Peyer's patch (tissue), 4 donors: ENCODE measurements around the gene RNF145. TPM values are rescaled to one million over a fixed set of nuclear protein-coding genes. Genes with fewer than 3 reads are reported as not detected.

ENCODE experiments used
- DNase-seq, 3 donors: peaks; one replicate each; pipeline ENCODE4 v3.0.0-alpha.2; 2017 to 2019
- H3K27ac ChIP-seq, 4 donors: fragments of 200-600 bp; sonication (generic); one replicate each; pipeline ENCODE4 v1.5.1; 2016 to 2019
- H3K27me3 ChIP-seq, 2 donors: fragments of 200-600 bp; sonication (generic); one replicate each; pipeline ENCODE4 v1.5.1; 2019
- H3K36me3 ChIP-seq, 3 donors: fragments of 200-600 bp; sonication (generic); one replicate each; pipeline ENCODE4 v1.5.1; 2016 to 2019
- H3K4me1 ChIP-seq, 4 donors: fragments of 200-600 bp; sonication (generic); one replicate each; pipeline ENCODE4 v1.5.1; 2016 to 2019
- H3K4me3 ChIP-seq, 4 donors: fragments of 200-600 bp; sonication (generic); 1 replicate in 3 of 4; 2 replicates in 1 of 4; pipeline ENCODE4 v1.5.1; 2016 to 2019; ENCODE audit warnings: mild to moderate bottlenecking in 1 of 4
- H3K9me3 ChIP-seq, 4 donors: fragments of 200-600 bp; sonication (generic); one replicate each; pipeline ENCODE4 v1.5.1; 2016 to 2019; ENCODE audit warnings: mild to moderate bottlenecking in 1 of 4
- POLR2A ChIP-seq, 2 donors: fragments of 450-650 bp; IDR thresholded peaks; one replicate each; pipeline ENCODE4 v1.5.1; 2017; ENCODE audit warnings: antibody characterized with exemption in 2 of 2, mild to moderate bottlenecking in 2 of 2, moderate library complexity in 2 of 2
- total RNA-seq, 4 donors: library from RNA; depleted of rRNA; stranded (reverse); fragments of >200 nt; gene quantifications; one replicate each; pipeline ENCODE4 v1.1.0, GENCODE V29; 2016
- TF ChIP-seq, protein P1 (sequence below), 6 experiments: fragments of 450-650 bp in 4 of 6; fragments of 200-600 bp in 2 of 6; sonication (generic) in 1 of 6; IDR thresholded peaks; one replicate each; pipeline ENCODE4 v1.5.1; 2017 to 2019; ENCODE audit warnings: antibody characterized with exemption in 6 of 6, mild to moderate bottlenecking in 3 of 6, moderate library complexity in 1 of 6

RNF145 gene
- total RNA-seq, 4 donors from 2014 or later, result 12.1 to 85.8 (median 23.6) TPM

DNA sequence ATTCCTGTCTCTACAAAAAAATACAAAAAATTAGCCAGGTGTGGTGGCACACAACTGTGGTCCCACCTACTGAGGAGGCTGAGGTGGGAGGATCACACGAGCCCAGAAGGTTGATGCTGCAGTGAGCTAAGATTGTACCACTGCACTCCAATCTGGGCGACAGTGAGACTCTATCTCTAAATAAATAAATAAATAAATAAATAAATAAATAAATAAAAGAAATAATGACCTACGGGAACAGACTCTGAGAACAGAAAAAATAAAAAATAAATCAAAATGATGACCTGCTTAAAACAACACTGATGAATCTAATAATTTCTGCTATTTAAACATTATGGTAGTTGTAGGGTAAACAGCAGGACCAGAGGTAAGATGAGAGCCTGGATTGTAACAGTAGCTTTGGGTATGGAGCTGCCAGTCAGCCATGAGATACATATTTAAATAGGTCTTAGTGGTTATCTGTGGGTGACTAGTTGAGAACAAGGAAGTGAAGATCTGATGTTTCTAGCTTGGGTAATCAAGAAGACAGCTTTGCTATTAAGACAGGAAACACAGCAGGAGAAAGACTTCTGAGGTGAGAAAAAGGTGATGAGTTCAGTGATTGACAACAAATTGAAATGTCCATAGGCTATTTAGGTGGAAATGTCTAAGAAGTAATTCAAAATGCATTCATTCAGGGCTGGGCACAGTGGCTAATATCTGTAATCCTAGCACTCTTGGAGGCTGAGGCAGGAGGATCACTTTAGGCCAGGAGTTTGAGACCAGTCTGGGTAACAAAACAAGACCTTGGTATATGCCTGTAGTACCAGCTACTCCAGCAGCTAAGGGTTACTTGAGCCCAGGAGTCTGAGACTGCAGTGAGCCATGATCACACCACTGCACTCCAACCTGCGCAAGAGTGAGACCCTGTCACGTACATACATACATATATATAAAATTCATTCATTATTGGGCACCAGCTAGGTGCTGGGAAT, 11.0 kb downstream of the RNF145 start:
- no peak for TF ChIP-seq POLR2A (IDR thresholded peaks at IDR 0.05)
- TF ChIP-seq, protein P1, sequence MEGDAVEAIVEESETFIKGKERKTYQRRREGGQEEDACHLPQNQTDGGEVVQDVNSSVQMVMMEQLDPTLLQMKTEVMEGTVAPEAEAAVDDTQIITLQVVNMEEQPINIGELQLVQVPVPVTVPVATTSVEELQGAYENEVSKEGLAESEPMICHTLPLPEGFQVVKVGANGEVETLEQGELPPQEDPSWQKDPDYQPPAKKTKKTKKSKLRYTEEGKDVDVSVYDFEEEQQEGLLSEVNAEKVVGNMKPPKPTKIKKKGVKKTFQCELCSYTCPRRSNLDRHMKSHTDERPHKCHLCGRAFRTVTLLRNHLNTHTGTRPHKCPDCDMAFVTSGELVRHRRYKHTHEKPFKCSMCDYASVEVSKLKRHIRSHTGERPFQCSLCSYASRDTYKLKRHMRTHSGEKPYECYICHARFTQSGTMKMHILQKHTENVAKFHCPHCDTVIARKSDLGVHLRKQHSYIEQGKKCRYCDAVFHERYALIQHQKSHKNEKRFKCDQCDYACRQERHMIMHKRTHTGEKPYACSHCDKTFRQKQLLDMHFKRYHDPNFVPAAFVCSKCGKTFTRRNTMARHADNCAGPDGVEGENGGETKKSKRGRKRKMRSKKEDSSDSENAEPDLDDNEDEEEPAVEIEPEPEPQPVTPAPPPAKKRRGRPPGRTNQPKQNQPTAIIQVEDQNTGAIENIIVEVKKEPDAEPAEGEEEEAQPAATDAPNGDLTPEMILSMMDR (IDR thresholded peaks at IDR 0.05), result no peak
- Histone ChIP-seq H3K4me3 (no peak overlapping the region), H3K27me3 (no peaks in the 10 kb centered on the region), H3K36me3 (peaks cover 0 to 11% (median 0%) of the 10 kb centered on the region in 3 donors), H3K4me1 (peaks cover 0 to 18% (median 3%) of the 10 kb centered on the region in 4 donors), H3K27ac (peak overlapping the region in 1 of 4 donors; percentile 64), H3K9me3 (no peaks in the 10 kb centered on the region)
- DNase-seq, result no peak

DNA sequence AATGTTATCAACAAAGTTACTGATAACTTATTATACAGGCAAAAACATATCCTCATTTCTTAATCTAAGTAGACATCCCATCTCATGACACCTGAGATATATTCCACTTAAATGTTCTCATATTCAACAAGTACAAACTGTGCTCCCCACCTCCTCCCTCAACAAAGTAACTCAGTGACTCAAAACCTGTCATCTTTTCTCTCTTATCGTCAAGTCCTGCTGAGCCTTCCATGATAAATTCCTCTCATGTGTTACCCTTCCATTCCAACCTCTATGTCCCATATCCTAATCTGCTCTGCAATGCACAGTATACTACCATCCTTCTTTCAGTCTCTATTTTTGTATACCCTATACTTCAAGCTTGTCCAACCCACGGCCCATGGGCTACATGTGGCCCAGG, 13.6 kb downstream of the RNF145 start:
- no peak for TF ChIP-seq POLR2A (IDR thresholded peaks at IDR 0.05)
- TF ChIP-seq, protein P1 (IDR thresholded peaks at IDR 0.05), result no peak

DNA sequence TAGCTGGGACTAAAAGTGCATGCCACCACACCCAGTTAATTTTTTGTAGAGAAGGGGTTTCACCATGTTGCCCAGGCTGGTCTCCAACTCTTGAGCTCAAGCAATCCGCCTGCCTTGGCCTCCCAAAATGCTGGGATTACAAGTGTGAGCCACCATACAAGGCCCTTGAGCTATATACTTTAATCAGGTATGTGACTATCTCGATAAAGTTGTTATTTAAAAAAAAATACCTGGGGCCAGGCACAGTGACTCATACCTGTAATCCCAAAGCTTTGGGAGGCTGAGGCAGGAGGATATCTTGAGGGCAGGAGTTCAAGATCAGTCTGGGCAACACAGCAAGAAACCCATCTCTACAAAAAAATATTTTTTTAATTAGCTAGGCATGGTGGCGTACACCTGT, 19.2 kb downstream of the RNF145 start:
- H3K27me3 ChIP-seq, result no peaks in the 10 kb centered on the region
- no peak overlapping the region for H3K27ac ChIP-seq
- H3K4me1 ChIP-seq, result no peaks in the 10 kb centered on the region
- TF ChIP-seq, protein P1 (IDR thresholded peaks at IDR 0.05), result no peak
- TF ChIP-seq POLR2A (IDR thresholded peaks at IDR 0.05), result no peak
- H3K4me3 ChIP-seq, result no peak overlapping the region
- DNase-seq, result no peak
- H3K36me3 ChIP-seq, result peaks cover 0 to 31% (median 0%) of the 10 kb centered on the region in 3 donors
- H3K9me3 ChIP-seq, result no peaks in the 10 kb centered on the region

More for the DNA sequence above, 13.6 kb downstream of the RNF145 start:
- H3K27me3 ChIP-seq, result no peaks in the 10 kb centered on the region
- DNase-seq, result no peak
- no peak overlapping the region for H3K4me3 ChIP-seq
- no peak overlapping the region for H3K27ac ChIP-seq
- H3K36me3 ChIP-seq, result peaks cover 0 to 22% (median 0%) of the 10 kb centered on the region in 3 donors
- no peaks in the 10 kb centered on the region for H3K9me3 ChIP-seq
- peaks cover 0 to 18% (median 3%) of the 10 kb centered on the region in 4 donors for H3K4me1 ChIP-seq

DNA sequence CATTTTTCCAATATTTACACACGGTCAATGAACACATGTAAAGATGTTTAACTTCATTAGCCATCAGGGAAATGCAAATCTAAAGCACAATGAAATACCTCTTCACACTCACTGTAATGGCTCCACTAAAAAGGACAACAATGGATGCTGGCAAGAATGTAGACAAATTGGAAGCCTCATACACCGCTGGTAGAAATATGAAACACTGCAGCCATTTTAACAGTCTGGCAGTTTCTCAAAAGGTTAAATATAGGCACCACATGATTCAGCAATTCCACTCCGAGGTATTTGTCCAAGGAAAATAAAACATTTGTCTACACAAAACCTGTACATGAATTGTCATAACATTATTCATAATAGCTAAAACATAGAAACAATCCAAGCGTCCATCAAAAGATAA, 20.0 kb downstream of the RNF145 start:
- Histone ChIP-seq H3K27ac (no peak overlapping the region), H3K4me1 (no peaks in the 10 kb centered on the region), H3K4me3 (no peak overlapping the region), H3K27me3 (no peaks in the 10 kb centered on the region), H3K36me3 (peaks cover 0 to 29% (median 0%) of the 10 kb centered on the region in 3 donors), H3K9me3 (no peaks in the 10 kb centered on the region)
- DNase-seq, result no peak
- TF ChIP-seq POLR2A (IDR thresholded peaks at IDR 0.05), result no peak
- TF ChIP-seq, protein P1 (IDR thresholded peaks at IDR 0.05), result no peak

DNA sequence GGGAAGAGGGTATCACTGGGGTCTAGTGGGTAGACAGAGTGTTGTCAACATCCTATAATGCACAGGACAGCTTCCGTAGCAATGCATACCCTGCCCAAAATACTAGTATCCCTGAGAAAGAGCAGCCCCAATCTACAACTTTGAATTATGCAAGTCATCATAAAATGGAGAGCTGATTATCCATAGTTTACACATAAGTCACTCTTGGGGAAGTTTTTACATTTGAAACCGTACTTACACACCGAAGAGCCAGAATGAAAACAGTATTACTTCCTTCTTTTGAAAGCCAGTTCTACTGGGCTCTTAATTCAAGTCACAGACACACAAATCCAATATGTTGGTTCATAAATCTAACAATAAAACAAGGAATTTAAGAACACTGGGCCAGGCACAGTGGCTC, 21.6 kb downstream of the RNF145 start:
- no peak overlapping the region for H3K4me3 ChIP-seq
- peaks cover 0 to 9% (median 0%) of the 10 kb centered on the region in 4 donors for H3K4me1 ChIP-seq
- no peak overlapping the region for H3K27ac ChIP-seq
- H3K36me3 ChIP-seq, result peaks cover 0 to 17% (median 0%) of the 10 kb centered on the region in 3 donors
- no peak for DNase-seq
- TF ChIP-seq, protein P1 (IDR thresholded peaks at IDR 0.05), result no peak
- no peaks in the 10 kb centered on the region for H3K27me3 ChIP-seq
- H3K9me3 ChIP-seq, result no peaks in the 10 kb centered on the region
